ENCODE results near the gene ARHGEF3.

- TF ChIP-seq, protein P1, sequence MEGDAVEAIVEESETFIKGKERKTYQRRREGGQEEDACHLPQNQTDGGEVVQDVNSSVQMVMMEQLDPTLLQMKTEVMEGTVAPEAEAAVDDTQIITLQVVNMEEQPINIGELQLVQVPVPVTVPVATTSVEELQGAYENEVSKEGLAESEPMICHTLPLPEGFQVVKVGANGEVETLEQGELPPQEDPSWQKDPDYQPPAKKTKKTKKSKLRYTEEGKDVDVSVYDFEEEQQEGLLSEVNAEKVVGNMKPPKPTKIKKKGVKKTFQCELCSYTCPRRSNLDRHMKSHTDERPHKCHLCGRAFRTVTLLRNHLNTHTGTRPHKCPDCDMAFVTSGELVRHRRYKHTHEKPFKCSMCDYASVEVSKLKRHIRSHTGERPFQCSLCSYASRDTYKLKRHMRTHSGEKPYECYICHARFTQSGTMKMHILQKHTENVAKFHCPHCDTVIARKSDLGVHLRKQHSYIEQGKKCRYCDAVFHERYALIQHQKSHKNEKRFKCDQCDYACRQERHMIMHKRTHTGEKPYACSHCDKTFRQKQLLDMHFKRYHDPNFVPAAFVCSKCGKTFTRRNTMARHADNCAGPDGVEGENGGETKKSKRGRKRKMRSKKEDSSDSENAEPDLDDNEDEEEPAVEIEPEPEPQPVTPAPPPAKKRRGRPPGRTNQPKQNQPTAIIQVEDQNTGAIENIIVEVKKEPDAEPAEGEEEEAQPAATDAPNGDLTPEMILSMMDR (IDR thresholded peaks at IDR 0.05): no peak
- TF ChIP-seq POLR2A (IDR thresholded peaks at IDR 0.05): no peak
Observed at GRCh38 chr3:56795097-56795828, 6.5 kb downstream of the ARHGEF3 start.

All from lower leg skin (tissue), 3 donors.